ENCODE measurements around the gene DIABLO.
"Not testable (repeated sequence)": the region's sequence is repeated elsewhere in the genome, so short reads cannot be mapped to it uniquely, and the experiment has no call there.

Gene DIABLO

DNA sequence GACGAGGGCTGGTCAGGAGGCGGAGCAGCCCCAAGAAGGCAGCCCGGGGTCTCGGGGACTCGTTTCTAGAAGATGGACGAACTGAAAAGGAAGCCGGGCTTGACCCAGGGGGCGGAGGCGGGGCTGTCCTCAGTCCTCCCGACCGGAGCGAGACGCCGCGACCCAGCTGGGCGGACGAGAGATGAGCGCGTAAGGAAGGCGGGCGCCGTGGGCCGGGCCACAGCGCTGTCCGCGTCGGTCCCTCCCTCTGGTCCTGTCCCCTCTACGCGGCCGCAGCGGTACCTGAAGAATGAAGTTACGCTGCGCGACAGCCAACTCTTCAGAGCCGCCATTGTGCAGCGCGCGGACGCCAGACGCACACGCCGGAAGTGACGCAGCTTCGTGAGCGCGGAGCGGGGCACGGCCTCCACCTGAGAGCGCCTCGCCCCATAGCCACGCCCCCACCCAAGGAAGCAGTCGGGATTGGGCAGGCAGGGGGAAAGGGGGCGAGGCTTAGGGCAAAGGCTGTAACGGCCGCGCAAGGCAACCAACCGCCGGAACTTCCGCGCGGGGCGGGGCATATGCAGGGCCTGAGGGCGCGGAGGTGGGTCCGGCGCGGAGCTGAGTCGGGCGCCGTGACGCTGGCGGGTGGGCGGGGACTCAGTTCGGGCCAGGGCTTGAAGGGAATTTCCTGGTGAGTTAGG lies at the start of gene DIABLO:
DIABLO (minus strand) TSS at position 370 of the 683 bp plus-strand sequence; CDS start at position 332, 38 bp downstream.
- peak; percentile 100 for DNase-seq (ENCODE audit: low read depth)

DNA sequence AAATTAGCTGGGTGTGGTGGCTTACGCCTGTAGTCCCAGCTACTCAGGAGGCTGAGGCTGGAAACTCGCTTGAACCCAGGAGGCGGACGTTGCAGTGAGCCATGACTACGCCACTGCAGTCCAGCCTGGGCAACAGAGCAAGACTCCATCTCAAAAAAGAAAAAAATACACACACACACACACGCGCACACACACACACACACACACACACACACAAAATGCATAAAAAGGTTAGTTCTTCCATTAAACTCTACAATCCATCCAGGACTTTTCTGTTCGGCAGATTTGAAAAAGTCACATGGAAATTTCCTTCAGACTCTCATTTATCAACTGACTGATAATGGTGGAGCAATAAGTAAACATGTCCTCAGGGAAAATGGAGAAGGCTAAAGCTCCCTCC lies 49.6 kb upstream of the DIABLO start:
- DNase-seq (ENCODE audit: low read depth), result no peak

GRCh38 chr12:122266230-122266901 lies 40.5 kb upstream of the DIABLO start, which contains the start of gene VPS33A:
VPS33A (minus strand) TSS chr12:122266494; CDS start chr12:122266408, 86 bp downstream.
- DNase-seq (ENCODE audit: low read depth), result peak; percentile 98

- DNase-seq (ENCODE audit: low read depth), result peak; percentile 33
Measured at GRCh38 chr12:122265886-122266229, 40.0 kb upstream of the DIABLO start.

DNA sequence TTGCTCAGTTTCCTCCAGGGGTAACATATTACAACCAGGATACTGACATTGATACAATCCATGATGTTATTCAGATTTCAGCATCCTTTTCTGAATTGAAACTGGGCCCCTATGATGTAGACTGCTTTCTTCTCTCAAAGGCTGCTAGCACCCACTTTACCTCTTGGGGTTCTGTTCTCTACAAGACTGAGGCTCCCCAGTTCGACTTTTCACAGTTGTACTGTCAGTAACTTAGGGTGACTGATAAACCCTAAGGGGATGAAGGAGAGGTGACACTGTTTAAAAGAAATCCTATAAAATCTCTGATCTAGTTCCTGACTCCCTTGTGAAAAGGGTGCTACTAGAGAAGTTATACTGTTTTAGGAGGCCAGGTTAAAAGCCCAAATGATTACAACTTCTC lies 39.6 kb upstream of the DIABLO start:
- DNase-seq (ENCODE audit: low read depth), result no peak

DNA sequence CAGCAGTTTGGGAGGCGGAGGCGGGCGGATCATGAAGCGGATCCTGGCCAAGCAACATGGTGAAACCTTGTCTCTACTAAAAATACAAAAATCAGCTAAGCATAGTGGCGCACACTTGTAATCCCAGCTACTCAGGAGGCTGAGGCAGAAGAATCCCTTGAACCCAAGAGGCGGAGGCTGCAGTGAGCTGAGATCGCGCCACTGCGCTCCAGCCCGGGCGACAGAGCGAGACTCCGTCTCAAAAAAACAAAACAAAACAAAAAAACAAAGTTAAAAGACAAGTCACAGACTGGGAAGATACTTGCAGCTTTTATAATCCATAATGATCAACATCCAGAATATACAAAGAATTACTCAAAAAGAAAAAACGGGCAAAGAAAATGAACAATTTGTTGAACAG lies 34.9 kb upstream of the DIABLO start:
- not testable (repeated sequence) for DNase-seq (ENCODE audit: low read depth)

DNA sequence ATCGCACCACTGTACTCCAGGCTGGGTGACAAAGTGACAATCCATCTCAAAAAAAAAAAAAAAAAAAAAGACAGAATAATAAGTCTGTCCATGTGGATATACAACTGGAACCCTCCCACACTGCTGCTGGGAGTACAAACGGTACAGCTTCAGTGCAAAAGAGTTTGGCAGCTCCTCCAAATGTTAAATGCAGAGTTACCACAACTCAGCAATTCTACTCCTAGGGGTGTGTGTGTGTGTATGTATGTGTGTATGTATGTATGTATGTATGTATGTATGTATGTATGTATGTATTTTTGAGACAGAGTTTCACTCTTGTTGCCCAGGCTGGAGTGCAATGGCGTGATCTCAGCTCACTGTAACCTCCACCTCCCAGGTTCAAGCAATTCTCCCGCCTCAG lies 33.1 kb upstream of the DIABLO start:
- not testable (repeated sequence) for DNase-seq (ENCODE audit: low read depth)

DNA sequence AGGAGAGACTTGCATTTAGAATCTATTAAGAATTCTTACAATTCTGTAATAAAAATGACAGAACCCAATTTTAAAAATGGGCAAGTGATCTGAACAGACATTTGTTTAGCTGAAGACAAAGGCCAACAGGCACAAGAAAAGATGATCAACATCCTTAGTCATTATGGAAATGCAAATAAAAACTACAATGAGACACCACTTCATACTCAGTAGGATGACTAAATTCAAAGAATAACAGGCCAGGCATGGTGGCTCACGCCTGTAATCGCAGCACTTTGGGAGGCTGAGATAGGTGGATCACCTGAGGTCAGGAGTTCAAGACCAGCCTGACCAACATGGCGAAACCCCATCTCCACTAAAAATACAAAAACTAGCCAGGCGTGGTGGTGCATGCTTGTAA lies 32.6 kb upstream of the DIABLO start:
- DNase-seq (ENCODE audit: low read depth), result not testable (repeated sequence)

DNA sequence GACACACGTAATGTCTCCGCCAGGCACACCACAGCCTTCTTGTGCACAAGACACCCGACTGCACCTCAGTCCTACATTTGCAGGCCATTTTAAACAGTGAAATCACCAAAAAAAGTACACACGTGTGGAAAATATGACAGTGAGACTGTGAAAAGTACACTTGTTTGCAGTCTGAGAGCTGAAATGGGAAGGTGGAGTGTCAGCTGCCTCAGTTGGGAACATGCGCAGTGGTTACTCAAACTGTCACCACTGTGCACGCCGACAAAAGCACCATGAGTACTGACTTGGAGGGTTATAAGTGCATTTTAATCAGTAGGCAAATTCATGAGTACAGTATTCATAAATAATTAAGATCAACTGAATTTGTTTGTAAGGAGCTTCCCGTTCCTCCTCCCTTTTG lies 24.7 kb upstream of the DIABLO start:
- DNase-seq (ENCODE audit: low read depth), result no peak

- DNase-seq (ENCODE audit: low read depth), result no peak
Measured at GRCh38 chr12:122250047-122250446, 24.2 kb upstream of the DIABLO start.

DNA sequence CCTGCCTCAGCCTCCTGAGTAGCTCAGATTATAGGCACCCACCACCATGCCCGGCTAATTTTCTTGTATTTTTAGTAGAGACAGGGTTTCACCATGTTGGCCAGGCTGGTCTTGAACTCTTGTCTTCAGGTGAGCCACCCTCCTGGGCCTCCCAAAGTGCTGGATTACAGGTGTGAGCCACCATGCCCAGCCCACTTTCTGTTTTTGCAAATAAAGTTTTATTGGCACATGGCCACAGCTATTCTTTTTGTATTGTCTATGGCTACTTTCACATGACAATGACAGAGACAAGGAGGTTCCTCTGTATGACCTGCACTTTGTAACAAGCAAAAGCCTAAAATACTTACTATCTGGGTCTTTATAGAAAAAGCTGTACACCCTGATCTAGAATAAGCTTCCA lies 19.7 kb upstream of the DIABLO start:
- no peak for DNase-seq (ENCODE audit: low read depth)

DNA sequence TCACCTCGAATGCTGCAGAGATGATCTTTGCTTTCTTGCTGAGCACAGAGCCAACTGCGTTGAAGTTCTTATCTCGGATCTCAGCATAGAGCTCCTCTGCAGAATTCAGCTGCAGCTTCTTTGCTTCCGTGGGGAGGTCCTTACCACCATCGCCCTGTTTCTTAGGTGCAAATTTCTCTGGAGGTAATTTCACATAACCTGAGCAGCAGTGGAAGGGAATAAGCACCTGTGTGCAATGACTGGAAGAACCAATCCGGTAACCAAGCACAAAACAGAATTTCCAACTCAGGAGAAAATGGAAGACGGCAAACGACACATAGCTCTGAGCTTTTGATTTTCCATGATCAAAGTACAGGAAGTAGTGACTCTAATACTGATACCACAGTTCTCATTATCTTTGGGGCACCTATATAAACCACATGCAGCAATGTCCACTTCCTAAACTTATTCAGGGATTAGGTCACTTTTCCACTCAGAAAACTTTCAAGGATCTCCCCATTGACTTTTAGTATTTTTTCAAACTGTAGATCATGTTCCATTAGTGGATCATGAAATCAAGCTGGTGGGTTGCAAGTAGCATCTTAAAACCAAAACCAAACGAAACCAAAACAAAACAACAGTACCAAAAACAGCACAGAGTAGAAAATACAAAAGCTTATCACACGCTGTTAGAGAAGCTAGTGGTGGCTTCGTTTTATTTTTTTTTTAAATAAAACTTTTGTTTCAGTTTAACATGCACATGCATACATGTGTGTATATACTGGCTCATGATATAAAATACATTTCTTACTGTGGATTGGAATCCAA lies 18.9 kb upstream of the DIABLO start:
- no peak for DNase-seq (ENCODE audit: low read depth)

- no peak for DNase-seq (ENCODE audit: low read depth)
Measured at GRCh38 chr12:122243965-122244364, 18.1 kb upstream of the DIABLO start.

DNA sequence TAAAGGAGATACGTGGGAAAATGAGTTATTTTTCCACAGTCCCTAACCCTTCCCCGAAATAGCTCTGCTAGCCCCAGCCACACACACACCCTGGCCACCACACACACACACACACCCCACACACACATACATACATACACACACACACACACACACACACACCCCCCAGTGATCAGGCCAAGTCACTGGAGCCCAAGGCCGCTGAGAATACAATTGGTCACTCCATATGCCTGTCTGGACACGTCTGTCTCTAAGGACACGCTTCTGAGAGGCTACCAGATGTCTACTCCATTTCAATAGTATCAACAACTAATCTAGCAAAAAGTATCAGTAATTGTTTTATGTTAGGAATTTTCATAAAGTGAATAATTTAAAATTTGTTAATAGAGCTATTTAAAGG lies 13.0 kb upstream of the DIABLO start:
- DNase-seq (ENCODE audit: low read depth), result no peak

DNA sequence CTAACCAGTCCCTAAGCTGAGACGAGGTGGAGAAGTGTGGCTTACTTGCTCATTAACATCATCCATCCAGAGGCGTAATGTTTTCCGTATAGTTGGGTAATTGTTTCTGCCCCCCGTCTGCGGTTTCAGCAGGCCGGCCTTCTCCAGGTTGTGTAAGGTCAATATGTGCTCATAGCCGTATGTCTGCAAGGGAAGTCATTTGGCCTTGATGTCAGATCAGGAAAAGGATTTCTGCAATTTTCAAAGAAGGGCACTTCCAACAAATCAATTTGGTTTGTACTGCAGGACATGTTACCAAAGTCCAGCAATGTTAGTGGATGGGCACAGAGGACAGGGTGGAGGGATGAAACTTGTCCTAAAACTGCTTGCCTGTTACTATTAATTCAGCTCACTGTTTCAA lies 9.9 kb upstream of the DIABLO start:
- DNase-seq (ENCODE audit: low read depth), result no peak

- DNase-seq (ENCODE audit: low read depth), result no peak
Measured at GRCh38 chr12:122232691-122233090, 6.8 kb upstream of the DIABLO start.

GRCh38 chr12:122230798-122231197 lies 4.9 kb upstream of the DIABLO start:
- DNase-seq (ENCODE audit: low read depth), result no peak

DNA sequence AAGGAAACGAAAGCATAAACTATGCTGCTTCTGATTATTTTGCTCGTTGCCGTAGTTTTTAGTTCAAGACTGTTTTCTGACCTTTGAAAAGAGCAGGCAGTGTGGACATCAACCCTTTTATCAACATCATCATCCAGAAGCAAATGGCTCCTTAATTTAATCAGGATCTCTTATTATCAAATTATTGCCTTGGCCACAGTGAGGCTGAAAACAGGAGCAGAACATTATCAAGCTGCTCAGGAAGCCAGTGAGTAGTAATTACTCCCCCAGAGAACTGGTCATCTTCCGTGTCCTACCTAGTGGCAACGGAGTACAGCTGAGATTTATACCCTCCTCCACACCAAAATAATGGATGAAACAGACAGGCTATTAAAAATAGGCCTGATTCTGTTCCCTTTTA lies 2.2 kb upstream of the DIABLO start:
- DNase-seq (ENCODE audit: low read depth), result no peak

DNA sequence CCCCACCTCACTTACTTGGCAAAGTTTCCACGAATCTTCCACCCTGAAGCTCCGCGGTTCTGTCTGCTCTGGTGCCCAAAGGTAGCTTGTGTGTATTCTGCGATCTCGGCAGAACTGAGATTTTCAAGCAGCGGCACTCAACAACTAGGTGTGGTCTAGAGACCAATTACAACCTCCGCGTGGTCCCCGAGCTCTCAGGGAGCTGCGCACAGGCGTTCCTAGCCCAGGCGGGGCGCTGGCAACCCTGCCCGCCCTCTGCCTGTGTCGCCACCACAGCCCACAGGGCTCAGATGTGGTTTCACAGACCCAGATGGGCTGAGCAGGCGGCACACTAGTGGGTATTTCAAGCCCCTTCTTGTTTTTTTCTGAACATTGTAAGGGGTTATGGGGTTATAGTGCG lies 1.5 kb upstream of the DIABLO start:
- DNase-seq (ENCODE audit: low read depth), result no peak

DNA sequence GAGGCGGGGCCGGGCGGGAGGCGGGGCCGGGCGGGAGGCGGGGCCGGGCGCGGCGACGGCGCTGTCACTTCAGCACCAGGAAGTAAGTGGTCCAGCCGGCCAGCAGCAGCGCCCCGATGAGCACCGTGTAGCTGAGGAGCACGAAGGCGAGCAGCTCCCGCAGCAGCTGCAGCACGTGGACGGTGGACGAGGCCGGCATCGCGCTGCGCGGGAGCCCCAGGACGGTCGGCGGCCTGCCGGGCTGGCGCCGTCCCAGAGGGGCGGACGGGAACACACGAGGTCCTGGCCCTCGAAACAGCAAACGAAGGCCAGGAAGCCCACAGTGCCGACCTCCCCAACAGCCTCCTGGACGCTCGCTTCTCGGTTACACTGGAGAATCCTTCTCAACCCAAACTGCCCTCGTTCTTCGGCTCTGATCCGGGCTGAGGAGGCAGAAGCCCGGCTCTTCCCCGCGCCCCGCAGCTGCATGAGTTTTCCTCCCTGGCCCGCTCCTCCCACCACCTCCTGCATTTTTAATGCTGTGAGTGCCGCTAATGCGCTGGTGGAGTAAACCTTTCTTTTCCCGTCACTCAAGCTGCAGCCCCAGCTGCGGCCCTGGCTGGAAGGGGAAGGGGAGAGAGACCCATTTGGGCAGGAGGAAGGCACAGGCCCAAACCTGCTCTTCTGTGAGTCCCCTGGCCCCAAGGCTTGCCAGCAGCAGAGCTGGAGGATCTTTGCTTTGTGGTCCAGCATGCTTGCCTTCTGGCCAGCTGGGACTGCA lies 694 bp upstream of the DIABLO start:
- no peak for DNase-seq (ENCODE audit: low read depth)

- no peak for DNase-seq (ENCODE audit: low read depth)
Measured at GRCh38 chr12:122216445-122216844, 9.4 kb downstream of the DIABLO start.

GRCh38 chr12:122215771-122216170 lies 10.1 kb downstream of the DIABLO start:
- DNase-seq (ENCODE audit: low read depth), result peak; percentile 32

Measured in iris pigment epithelial cell (primary cell).